ENCODE measurements around the gene XRCC1. TPM values are rescaled to one million over a fixed set of nuclear protein-coding genes. Genes with fewer than 3 reads are reported as not detected.

The XRCC1 gene
- total and polyA plus RNA-seq, 10 of the 15 experiments (the other 5 are each of a cell fraction or from before 2014, with no cell fraction given) = 2.0 to 51.1 (median 33.7) TPM

GRCh38 chr19:43506629-43507028 is 68.7 kb downstream of the XRCC1 start:
- ChIA-PET SMC1A (ENCODE audit: uncharacterized antibody, unreplicated experiment) (interaction anchor here (0.6 kb wide), 1 partner anchor 19 kb away, joined by 3 read pairs; no protein-coding TSS in a partner anchor), POLR2A (no interaction called here), RAD21 (ENCODE audit: unreplicated experiment) (interaction anchor here (1.0 kb wide), 1 partner anchor 60 kb away, joined by 4 read pairs; no protein-coding TSS in a partner anchor), CTCF (interaction anchor here (0.7 to 3.8 kb wide), 3 partner anchors 13 to 80 kb away, joined by 3 to 42 read pairs (median 3); no protein-coding TSS in a partner anchor)
- no peak overlapping the region for H2AFZ ChIP-seq (ENCODE audit: control insufficient read depth, low read depth, low read length)
- in situ Hi-C loops (cut with MboI) (no loop called here), intact Hi-C loops (cut with micrococcal nuclease; ENCODE audit: unreplicated experiment) (no loop called here)
- H3K9ac ChIP-seq (ENCODE audit: control insufficient read depth, insufficient read depth, low read length) = no peak overlapping the region
- H3K27ac ChIP-seq (ENCODE audit: control insufficient read depth, insufficient read depth) = no peak overlapping the region
- FAIRE-seq (no peak), ATAC-seq (no peak), DNase-seq (ENCODE audit: low read depth, low spot score) (no peak)
- H3K4me1 ChIP-seq (ENCODE audit: control insufficient read depth, insufficient read depth, low read length) = peaks cover 4% of the 10 kb centered on the region
- no TSS peak for BruUV-seq (replicated peaks)
- peaks cover 0 to 5% of the 10 kb centered on the region in 2 experiments; a peak in 2 of 4 replicates for H3K36me3 ChIP-seq (ENCODE audit: control insufficient read depth in 2 of 2, insufficient read depth in 2 of 2, low read length in 1 of 2)
- WGBS (ENCODE audit: insufficient coverage, insufficient replicate concordance, low lambda C conversion rate, missing lambda C conversion rate) = 98% methylated on average over 5 of the region's 5 CpGs
- no peaks in the 10 kb centered on the region for H4K20me1 ChIP-seq (ENCODE audit: control insufficient read depth, insufficient read depth)
- H3K27me3 ChIP-seq (replicated peaks in 1 of 2; ENCODE audit: control insufficient read depth in 2 of 2, insufficient read depth in 2 of 2, low read length in 1 of 2) = no peaks in the 10 kb centered on the region
- no peak overlapping the region for H3K4me3 ChIP-seq
- no peaks in the 10 kb centered on the region; the same call in 1 of the 2 replicates for H3K79me2 ChIP-seq (ENCODE audit: control insufficient read depth, insufficient read depth, low read length)
- no peaks in the 10 kb centered on the region for H3K9me3 ChIP-seq (replicated peaks; ENCODE audit: control insufficient read depth, insufficient read depth, low read length)
- no peak for TF ChIP-seq HCFC1 (IDR thresholded peaks at IDR 0.05; ENCODE audit: low read length)
- no peak for TF ChIP-seq FOXM1 (IDR thresholded peaks at IDR 0.05; ENCODE audit: low read depth, low read length)
- TF ChIP-seq CREM (IDR thresholded peaks at IDR 0.05; ENCODE audit: low read depth) = no peak
- no peak for TF ChIP-seq BCL11A (IDR thresholded peaks at IDR 0.05; ENCODE audit: low read depth, low read length)
- no peak for TF ChIP-seq PAX5 (IDR thresholded peaks at IDR 0.05; ENCODE audit: borderline replicate concordance, low read depth, low read length)
- TF ChIP-seq ZBTB11 (CRISPR knock-in tag; IDR thresholded peaks at IDR 0.05) = no peak
- TF ChIP-seq ATF7 (IDR thresholded peaks at IDR 0.05; ENCODE audit: low read depth) = no peak
- no peak overlapping the region for H3K4me2 ChIP-seq (ENCODE audit: control insufficient read depth, insufficient read depth)

Data from GM12878 (cell line).